HEK293 (cell line): ENCODE results near the gene AHRR.

ENCODE experiments used
- CTCF ChIA-PET: fragments of 350-600 bp; formaldehyde crosslinking; extraction: SDS; loops from one replicate; lab custom pipeline; 2021; ENCODE audit warnings: antibody characterized with exemption; lab: Yijun Ruan, JAX
- POLR2A ChIA-PET: fragments of 300-600 bp; formaldehyde crosslinking; extraction: SDS; loops from one replicate; lab custom pipeline; 2020; ENCODE audit warnings: antibody characterized with exemption, inconsistent platforms; lab: Yijun Ruan, JAX
- H3K27ac ChIP-seq: fragments of 200-500 bp; sonication (Bioruptor generic); 2 replicates; pipeline ENCODE4 v1.5.1; 2014; ENCODE audit warnings: low read depth, low read length, control low read depth, inconsistent platforms; ENCODE audit errors: extremely low read depth
- H3K36me3 ChIP-seq, 2 experiments: fragments of 200-500 bp in 1 of 2; sonication (Bioruptor generic) in 1 of 2; 1 replicate in 1 of 2; 2 replicates in 1 of 2; pipeline ENCODE4 v1.5.1; 2014 to 2017; ENCODE audit warnings: inconsistent platforms in 2 of 2, low read length in 2 of 2; ENCODE audit not compliant: control insufficient read depth in 2 of 2, insufficient read depth in 1 of 2
- H3K4me1 ChIP-seq: fragments of 200-500 bp; sonication (Bioruptor generic); 2 replicates; pipeline ENCODE4 v1.5.1; 2014; ENCODE audit warnings: mild to moderate bottlenecking, low read length, inconsistent platforms; ENCODE audit not compliant: control insufficient read depth, insufficient read depth
- H3K4me3 ChIP-seq: 2 replicates; pipeline ENCODE4 v1.5.1; 2011; ENCODE audit warnings: low read depth, mild to moderate bottlenecking, control low read depth, low read length, moderate library complexity
- H3K9me3 ChIP-seq: fragments of 200-500 bp; sonication (Bioruptor generic); 2 replicates; pipeline ENCODE4 v1.5.1; 2014; ENCODE audit warnings: low read depth, low read length, inconsistent platforms; ENCODE audit not compliant: control insufficient read depth, insufficient read depth
- CTCF ChIP-seq: fragments of 450-650 bp; formaldehyde crosslinking; IDR thresholded peaks from 2 replicates; pipeline ENCODE4 v1.5.1; 2016; ENCODE audit warnings: missing biosample characterization, missing genetic modification characterization
- IKZF3 ChIP-seq: fragments of 450-650 bp; IDR thresholded peaks from 2 replicates; pipeline ENCODE4 v1.5.0; 2018; ENCODE audit warnings: missing biosample characterization, mild to moderate bottlenecking, missing genetic modification characterization, moderate library complexity
- ZNF146 ChIP-seq: fragments of 450-650 bp; formaldehyde crosslinking; IDR thresholded peaks from 2 replicates; pipeline ENCODE4 v1.5.1; 2016; ENCODE audit warnings: missing biosample characterization, missing genetic modification characterization
- ZNF157 ChIP-seq: fragments of 450-650 bp; formaldehyde crosslinking; IDR thresholded peaks from 2 replicates; pipeline ENCODE4 v1.5.1; 2016; ENCODE audit warnings: missing biosample characterization, missing genetic modification characterization
- ZNF169 ChIP-seq: fragments of 450-650 bp; formaldehyde crosslinking; IDR thresholded peaks from 2 replicates; pipeline ENCODE4 v1.5.1; 2016; ENCODE audit warnings: missing biosample characterization, missing genetic modification characterization
- ZNF280D ChIP-seq: fragments of 450-650 bp; formaldehyde crosslinking; IDR thresholded peaks from 2 replicates; pipeline ENCODE4 v1.5.1; 2016; ENCODE audit warnings: missing biosample characterization, missing genetic modification characterization
- ZNF335 ChIP-seq: fragments of 450-650 bp; formaldehyde crosslinking; conservative IDR thresholded peaks from 2 replicates; pipeline ENCODE4 v1.5.1; 2016; ENCODE audit warnings: missing biosample characterization, missing genetic modification characterization
- ZNF341 ChIP-seq: fragments of 450-650 bp; formaldehyde crosslinking; IDR thresholded peaks from 2 replicates; pipeline ENCODE4; 2016; ENCODE audit warnings: low read depth, missing biosample characterization, missing genetic modification characterization
- ZNF600 ChIP-seq: fragments of 450-650 bp; formaldehyde crosslinking; IDR thresholded peaks from 2 replicates; pipeline ENCODE4 v1.5.1; 2016; ENCODE audit warnings: missing biosample characterization, missing genetic modification characterization
- ZNF664 ChIP-seq: fragments of 450-650 bp; formaldehyde crosslinking; IDR thresholded peaks from 2 replicates; pipeline ENCODE4 v1.5.1; 2016; ENCODE audit warnings: missing biosample characterization, missing genetic modification characterization
- ZNF707 ChIP-seq: fragments of 450-650 bp; formaldehyde crosslinking; IDR thresholded peaks from 2 replicates; pipeline ENCODE4 v1.5.1; 2016; ENCODE audit warnings: missing biosample characterization, missing genetic modification characterization
- ZNF837 ChIP-seq: fragments of 450-650 bp; formaldehyde crosslinking; IDR thresholded peaks from 2 replicates; pipeline ENCODE4 v1.5.1; 2016; ENCODE audit warnings: missing biosample characterization, missing genetic modification characterization
- ZSCAN5A ChIP-seq: fragments of 450-650 bp; formaldehyde crosslinking; IDR thresholded peaks from 2 replicates; pipeline ENCODE4 v1.5.1; 2016; ENCODE audit warnings: missing biosample characterization, missing genetic modification characterization
- TF ChIP-seq, protein P1 (sequence below): sonication (generic); formaldehyde crosslinking; IDR thresholded peaks from 2 replicates; pipeline ENCODE4 v1.8.1; 2022; ENCODE audit warnings: mild to moderate bottlenecking, moderate library complexity, missing genetic modification reagents

AHRR gene

GRCh38 chr5:469752-470483 is 148.4 kb downstream of the AHRR start:
- CTCF ChIA-PET: interaction anchor here (1.9 kb wide), 1 partner anchor 24 kb away, joined by 8 read pairs; no protein-coding TSS in a partner anchor
- POLR2A ChIA-PET: no interaction called here
- Histone ChIP-seq H3K4me3 (no peak overlapping the region), H3K36me3 (peaks cover 4 to 36% of the 10 kb centered on the region in 2 experiments; a peak in 2 of 3 replicates), H3K9me3 (no peaks in the 10 kb centered on the region), H3K27ac (no peak overlapping the region), H3K4me1 (peaks cover 11% of the 10 kb centered on the region)
- no peak for TF ChIP-seq ZNF837
- no peak for TF ChIP-seq ZNF146 (tag by site-specific recombination)
- TF ChIP-seq ZSCAN5A (tag by site-specific recombination): no peak
- TF ChIP-seq ZNF664 (tag by site-specific recombination): peak; percentile 51; the same call in 1 of the 2 replicates
- TF ChIP-seq ZNF169 (tag by site-specific recombination): no peak
- TF ChIP-seq, all 188 proteins: peak for 1

GRCh38 chr5:470961-471749 is 149.6 kb downstream of the AHRR start:
- TF ChIP-seq ZNF157 (tag by site-specific recombination) (no peak), IKZF3 (tag by site-specific recombination) (0 out of 2 replicates have a peak, but pooled peaks have one; percentile 3), CTCF (tag by site-specific recombination) (no peak), ZNF280D (no peak), ZNF707 (no peak), ZNF335 (peak; percentile 88), ZNF341 (tag by site-specific recombination) (peak; percentile 89), ZNF600 (peak; percentile 65)
- TF ChIP-seq, protein P1, sequence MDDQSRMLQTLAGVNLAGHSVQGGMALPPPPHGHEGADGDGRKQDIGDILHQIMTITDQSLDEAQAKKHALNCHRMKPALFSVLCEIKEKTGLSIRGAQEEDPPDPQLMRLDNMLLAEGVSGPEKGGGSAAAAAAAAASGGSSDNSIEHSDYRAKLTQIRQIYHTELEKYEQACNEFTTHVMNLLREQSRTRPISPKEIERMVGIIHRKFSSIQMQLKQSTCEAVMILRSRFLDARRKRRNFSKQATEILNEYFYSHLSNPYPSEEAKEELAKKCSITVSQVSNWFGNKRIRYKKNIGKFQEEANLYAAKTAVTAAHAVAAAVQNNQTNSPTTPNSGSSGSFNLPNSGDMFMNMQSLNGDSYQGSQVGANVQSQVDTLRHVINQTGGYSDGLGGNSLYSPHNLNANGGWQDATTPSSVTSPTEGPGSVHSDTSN (CRISPR knock-in tag): 0 out of 2 replicates have a peak, but pooled peaks have one; percentile 29
- ChIA-PET POLR2A (interaction anchor here (1.0 to 3.4 kb wide), 3 partner anchors 25 to 199 kb away, joined by 4 to 17 read pairs (median 6); partner anchors contain the start of gene CEP72), CTCF (no interaction called here)
- Histone ChIP-seq H3K4me3 (no peak overlapping the region; the same call in 1 of the 2 replicates), H3K27ac (peak overlapping the region; percentile 95), H3K9me3 (no peaks in the 10 kb centered on the region), H3K36me3 (peaks cover 4 to 27% of the 10 kb centered on the region in 2 experiments; a peak in 2 of 3 replicates), H3K4me1 (peaks cover 11% of the 10 kb centered on the region)
